HepG2 (cell line): ENCODE results near the gene FBN2. TPM values are rescaled to one million over a fixed set of nuclear protein-coding genes. Genes with fewer than 3 reads are reported as not detected.

Experiments used
- ATAC-seq: fragments of 200-7000 bp; cut with Tn5 transposase; 3 replicates; pipeline ENCODE4 v1.9.1; 2020; ENCODE audit warnings: mild to moderate bottlenecking, moderate library complexity
- BruUV-seq: library from RNA; stranded (reverse); fragments of 400-500 nt; replicated peaks from 2 replicates; lab custom pipeline; 2021; lab: Mats Ljungman, UMichigan
- CTCF ChIA-PET: fragments of 300-600 bp; formaldehyde crosslinking; extraction: SDS; loops from one replicate; lab custom pipeline; 2021; ENCODE audit warnings: low total read pairs, inconsistent platforms, low intra/inter-chr PET ratio; lab: Yijun Ruan, JAX
- POLR2A ChIA-PET: fragments of 350-600 bp; sonication (Branson Sonifier 250); formaldehyde crosslinking; loops from one replicate; lab custom pipeline; 2020; ENCODE audit warnings: antibody characterized with exemption, inconsistent platforms; lab: Yijun Ruan, JAX
- DNase-seq: peaks from one replicate; pipeline ENCODE4 v3.0.0-alpha.2; 2015; ENCODE audit warnings: low spot score
- FAIRE-seq: peaks from 3 replicates; lab custom pipeline; 2011; peaks lifted over from hg19 to GRCh38; lab: Jason Lieb, UNC
- H2AFZ ChIP-seq: one replicate; pipeline ENCODE4 v1.6.1; 2011; ENCODE audit warnings: low read length, inconsistent platforms
- H3K27ac ChIP-seq: fragments of 300-600 bp; 3 replicates; pipeline ENCODE4 v1.8.0; 2011; ENCODE audit warnings: mixed run types, mild to moderate bottlenecking, mixed read lengths, low read length, inconsistent platforms; ENCODE audit not compliant: insufficient read depth; ENCODE audit errors: extremely low read length
- H3K27me3 ChIP-seq, 2 experiments: fragments of 200-600 bp in 1 of 2; 2 replicates in 1 of 2; 3 replicates in 1 of 2; pipeline versions ENCODE4 v1.6.0 to v1.8.0; 2011; ENCODE audit warnings: low read length in 2 of 2, mild to moderate bottlenecking in 2 of 2, moderate library complexity in 2 of 2, inconsistent platforms in 1 of 2; ENCODE audit not compliant: insufficient read depth in 2 of 2, control insufficient read depth in 1 of 2
- H3K36me3 ChIP-seq, 2 experiments: fragments of 200-600 bp in 1 of 2; replicated peaks in 1 of 2; 2 replicates in 1 of 2; 3 replicates in 1 of 2; pipeline versions ENCODE4 v1.5.1 to v1.8.0; 2011; ENCODE audit warnings: low read length in 2 of 2, inconsistent platforms in 1 of 2; ENCODE audit not compliant: insufficient read depth in 2 of 2, control insufficient read depth in 1 of 2
- H3K4me1 ChIP-seq: 2 replicates; pipeline ENCODE4 v1.5.1; 2012; ENCODE audit warnings: low read length, inconsistent platforms; ENCODE audit not compliant: insufficient read depth
- H3K4me2 ChIP-seq: 2 replicates; pipeline ENCODE4 v1.6.0; 2011; ENCODE audit warnings: low read depth, low read length, inconsistent platforms
- H3K4me3 ChIP-seq, 3 experiments: fragments of 200-600 bp in 1 of 3; sonication (generic), shearing (Covaris generic) in 1 of 3; replicated peaks in 1 of 3; 2 replicates each; pipeline ENCODE4 v1.5.1; 2011 to 2016; ENCODE audit warnings: low read length in 3 of 3, inconsistent platforms in 2 of 3, low read depth in 2 of 3, mild to moderate bottlenecking in 2 of 3, control low read depth in 1 of 3, mixed read lengths in 1 of 3; ENCODE audit not compliant: insufficient read depth in 1 of 3
- H3K79me2 ChIP-seq: one replicate; pipeline ENCODE4 v1.6.1; 2011; ENCODE audit warnings: low read length, inconsistent platforms; ENCODE audit not compliant: insufficient read depth
- H3K9ac ChIP-seq: 2 replicates; pipeline ENCODE4 v1.6.0; 2011; ENCODE audit warnings: mild to moderate bottlenecking, low read depth, low read length, inconsistent platforms; ENCODE audit not compliant: insufficient read depth
- H3K9me3 ChIP-seq: 2 replicates; pipeline ENCODE4 v1.5.1; 2012; ENCODE audit warnings: mild to moderate bottlenecking, low read length
- H4K20me1 ChIP-seq: 2 replicates; pipeline ENCODE4 v1.6.0; 2011; ENCODE audit warnings: inconsistent platforms, mild to moderate bottlenecking, low read length, moderate library complexity; ENCODE audit not compliant: insufficient read depth
- BCL6 ChIP-seq: IDR thresholded peaks from 2 replicates; pipeline ENCODE4 v1.6.1; 2016; ENCODE audit warnings: missing genetic modification reagents, missing compliant biosample characterization
- CBFB ChIP-seq: sonication (generic); formaldehyde crosslinking; IDR thresholded peaks from 2 replicates; pipeline ENCODE4 v1.4.0; 2020; ENCODE audit warnings: missing genetic modification reagents
- NR0B2 ChIP-seq: sonication (generic); formaldehyde crosslinking; IDR thresholded peaks from 2 replicates; pipeline ENCODE4 v1.4.0; 2020; ENCODE audit warnings: mild to moderate bottlenecking, missing genetic modification reagents
- RXRB ChIP-seq: IDR thresholded peaks from 2 replicates; pipeline ENCODE4 v1.6.1; 2016; ENCODE audit warnings: borderline replicate concordance, missing genetic modification reagents, missing compliant biosample characterization
- SIX1 ChIP-seq: sonication (generic); formaldehyde crosslinking; IDR thresholded peaks from 2 replicates; pipeline ENCODE4 v1.4.0; 2020; ENCODE audit warnings: missing genetic modification reagents, borderline replicate concordance
- ZBTB34 ChIP-seq: sonication (generic); formaldehyde crosslinking; IDR thresholded peaks from 2 replicates; pipeline ENCODE4 v1.8.0; 2022; ENCODE audit warnings: mild to moderate bottlenecking, missing genetic modification reagents
- ZBTB38 ChIP-seq: sonication (generic); formaldehyde crosslinking; IDR thresholded peaks from 2 replicates; pipeline ENCODE4 v1.5.1; 2020; ENCODE audit warnings: mild to moderate bottlenecking, missing genetic modification reagents
- ZC3H13 ChIP-seq: sonication (generic); formaldehyde crosslinking; IDR thresholded peaks from 2 replicates; pipeline ENCODE4 v1.8.1; 2023; ENCODE audit warnings: mild to moderate bottlenecking, missing genetic modification reagents, moderate library complexity
- ZKSCAN5 ChIP-seq: sonication (generic); formaldehyde crosslinking; IDR thresholded peaks from 2 replicates; pipeline ENCODE4 v1.5.1; 2020; ENCODE audit warnings: mild to moderate bottlenecking, missing genetic modification reagents
- ZNF205 ChIP-seq: IDR thresholded peaks from 2 replicates; pipeline ENCODE4 v1.6.1; 2018; ENCODE audit warnings: missing biosample characterization, missing genetic modification reagents
- WGBS: methylation state at CpG from one replicate; pipeline ENCODE4 v1.1.6; 2017; ENCODE audit warnings: low lambda C conversion rate; 5-methylcytosine and 5-hydroxymethylcytosine counted together
- in situ Hi-C: cut with HindIII; loops from 2 replicates; pipeline ENCODE4 v1.10.0; 2017; ENCODE audit warnings: low pct_unique_long_range_greater_than_20kb; ENCODE audit not compliant: extremely low pct_ligation_motif_present
- intact Hi-C: fragments of 100-400 bp; cut with micrococcal nuclease; formaldehyde crosslinking; loops from one replicate; pipeline ENCODE4 v1.10.0; 2022; ENCODE audit not compliant: unreplicated experiment
- polyA plus RNA-seq, 8 experiments: library from polyadenylated mRNA; depleted of rRNA in 3 of 8; stranded (reverse) in 7 of 8; unstranded in 1 of 8; fragments of >200 nt; fragmentation: Illumina TruSeq in 4 of 8; extraction: Trizol in 4 of 8; gene quantifications; 2 replicates each; pipeline versions ENCODE4 v1.2.1 to v1.2.3, GENCODE V29; 2011 to 2016; ENCODE audit warnings: low read depth in 4 of 8, missing spikeins in 1 of 8, mixed read lengths in 1 of 8; ENCODE audit not compliant: insufficient read depth in 1 of 8
- total RNA-seq, 5 experiments: library from RNA; depleted of rRNA; stranded (reverse); fragments of >200 nt; fragmentation: Illumina TruSeq; extraction: Trizol; gene quantifications; 2 replicates each; pipeline ENCODE4 v1.2.3, GENCODE V29; 2016; ENCODE audit warnings: low read depth in 1 of 5

FBN2 gene
- total and polyA plus RNA-seq, 2 of the 13 experiments (the other 11 are each of a cell fraction or from before 2014, with no cell fraction given): not detected

- no peak for TF ChIP-seq SIX1 (CRISPR knock-in tag)
- TF ChIP-seq ZC3H13 (CRISPR knock-in tag): no peak
- no peak for TF ChIP-seq BCL6 (CRISPR knock-in tag)
- no peak for TF ChIP-seq ZBTB34 (CRISPR knock-in tag)
- no peak for TF ChIP-seq RXRB
- no peak for TF ChIP-seq NR0B2
- no peak for TF ChIP-seq ZBTB38
- no peak for TF ChIP-seq ZKSCAN5 (CRISPR knock-in tag)
- TF ChIP-seq ZNF205 (CRISPR knock-in tag): no peak
- no peak for TF ChIP-seq CBFB (CRISPR knock-in tag)
Observed at GRCh38 chr5:128470663-128471062, 67.4 kb downstream of the FBN2 start.

More at GRCh38 chr5:128470663-128471062, 67.4 kb downstream of the FBN2 start:
- in situ Hi-C loops (no loop called here), intact Hi-C loops (no loop called here)
- H4K20me1 ChIP-seq: no peaks in the 10 kb centered on the region
- no peaks in the 10 kb centered on the region for H3K9me3 ChIP-seq
- H3K4me2 ChIP-seq: no peak overlapping the region
- H3K4me3 ChIP-seq: no peak overlapping the region
- no peaks in the 10 kb centered on the region for H3K4me1 ChIP-seq
- no peak overlapping the region for H3K27ac ChIP-seq
- H3K36me3 ChIP-seq: no peaks in the 10 kb centered on the region
- H2AFZ ChIP-seq: no peak overlapping the region
- FAIRE-seq (no peak), ATAC-seq (no peak), DNase-seq (no peak)
- 0% methylated on average over 1 of the region's 1 CpG for WGBS
- BruUV-seq: no TSS peak
- H3K27me3 ChIP-seq: no peaks in the 10 kb centered on the region
- no peaks in the 10 kb centered on the region for H3K79me2 ChIP-seq
- ChIA-PET CTCF (no interaction called here), POLR2A (no interaction called here)
- H3K9ac ChIP-seq: no peak overlapping the region
